Measurements from ENCODE around the gene CCDC93. TPM values are rescaled to one million over a fixed set of nuclear protein-coding genes. Genes with fewer than 3 reads are reported as not detected.
A peak's percentile ranks its signal among the peaks of the same experiment; 100 is the strongest.

CCDC93 gene
- total and polyA plus RNA-seq, 9 donors: 10.3 to 33.8 (median 25.4) TPM

DNA sequence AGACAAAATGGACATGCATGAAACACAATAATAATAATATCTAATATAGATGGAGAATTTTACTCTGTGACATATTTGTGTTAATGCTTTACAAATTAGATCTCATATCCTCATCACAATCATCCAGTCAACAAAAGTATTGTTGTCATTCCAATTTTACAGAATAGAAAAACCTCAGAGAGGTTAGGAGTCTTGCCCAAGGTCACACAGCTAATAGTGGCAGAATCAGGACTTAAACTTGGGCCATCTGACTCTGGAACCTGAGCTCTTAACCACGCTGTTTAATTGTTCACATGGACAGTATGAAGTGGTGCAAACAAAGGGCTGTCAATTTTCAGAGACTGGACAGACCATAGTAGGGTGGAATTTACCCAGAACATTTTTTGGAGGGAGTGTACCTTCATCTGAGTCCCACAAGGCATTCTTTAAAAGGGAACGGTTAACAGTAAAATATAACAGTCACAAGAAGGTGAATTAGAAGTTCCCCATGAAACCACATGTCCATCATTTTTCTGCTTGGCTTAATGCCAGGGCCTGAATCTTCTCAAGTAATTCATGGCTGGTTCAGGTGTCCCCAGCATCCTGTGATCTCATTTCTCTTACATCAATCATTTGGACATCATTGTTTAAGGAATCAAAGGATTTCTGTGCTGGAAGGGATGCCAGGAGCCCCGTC is 35.4 kb upstream of the CCDC93 start:
- 64 to 72% (median 71%) methylated on average over 3 of the region's 3 CpGs for WGBS, 3 donors
- Histone ChIP-seq H3K4me1 (ENCODE audit: insufficient read depth) (no peaks in the 10 kb centered on the region), H3K36me3 (no peaks in the 10 kb centered on the region), H3K4me3 (no peak overlapping the region), H3K27me3 (no peaks in the 10 kb centered on the region), H3K9me3 (no peaks in the 10 kb centered on the region), H3K27ac (no peak overlapping the region)
- DNase-seq: no peak
- intact Hi-C loops (cut with DNase I): loop anchor here in 3 of 4 donors (5.0 kb wide), 1 partner anchor 808 kb away; no protein-coding TSS in a partner anchor
- TF ChIP-seq EP300 (IDR thresholded peaks at IDR 0.05) (no peak), POLR2A (IDR thresholded peaks at IDR 0.05) (no peak)
- TF ChIP-seq, protein P1, sequence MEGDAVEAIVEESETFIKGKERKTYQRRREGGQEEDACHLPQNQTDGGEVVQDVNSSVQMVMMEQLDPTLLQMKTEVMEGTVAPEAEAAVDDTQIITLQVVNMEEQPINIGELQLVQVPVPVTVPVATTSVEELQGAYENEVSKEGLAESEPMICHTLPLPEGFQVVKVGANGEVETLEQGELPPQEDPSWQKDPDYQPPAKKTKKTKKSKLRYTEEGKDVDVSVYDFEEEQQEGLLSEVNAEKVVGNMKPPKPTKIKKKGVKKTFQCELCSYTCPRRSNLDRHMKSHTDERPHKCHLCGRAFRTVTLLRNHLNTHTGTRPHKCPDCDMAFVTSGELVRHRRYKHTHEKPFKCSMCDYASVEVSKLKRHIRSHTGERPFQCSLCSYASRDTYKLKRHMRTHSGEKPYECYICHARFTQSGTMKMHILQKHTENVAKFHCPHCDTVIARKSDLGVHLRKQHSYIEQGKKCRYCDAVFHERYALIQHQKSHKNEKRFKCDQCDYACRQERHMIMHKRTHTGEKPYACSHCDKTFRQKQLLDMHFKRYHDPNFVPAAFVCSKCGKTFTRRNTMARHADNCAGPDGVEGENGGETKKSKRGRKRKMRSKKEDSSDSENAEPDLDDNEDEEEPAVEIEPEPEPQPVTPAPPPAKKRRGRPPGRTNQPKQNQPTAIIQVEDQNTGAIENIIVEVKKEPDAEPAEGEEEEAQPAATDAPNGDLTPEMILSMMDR (IDR thresholded peaks at IDR 0.05): no peak

DNA sequence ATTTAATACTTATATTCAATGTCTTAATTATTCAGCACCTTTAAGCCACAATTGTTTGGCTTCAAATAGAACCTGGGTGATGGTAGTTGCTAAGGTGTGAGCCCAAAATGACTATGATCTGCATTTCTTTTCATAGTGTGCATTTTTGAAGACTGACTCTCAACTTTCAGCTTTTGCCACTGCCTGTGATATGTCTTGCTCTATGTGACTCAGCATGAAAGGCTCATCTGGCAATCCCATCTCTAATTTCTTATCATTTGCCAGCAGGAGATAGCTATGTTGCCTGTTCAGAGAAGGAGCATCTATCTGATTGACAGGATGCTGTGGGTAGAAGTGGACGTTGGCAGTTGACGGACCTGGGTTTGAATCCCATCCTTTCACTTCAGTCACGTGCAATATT is 34.5 kb upstream of the CCDC93 start:
- H3K36me3 ChIP-seq: no peaks in the 10 kb centered on the region
- intact Hi-C loops (cut with DNase I): loop anchor here in 3 of 4 donors (5.0 kb wide), 1 partner anchor 809 kb away; no protein-coding TSS in a partner anchor
- WGBS, 3 donors: 74 to 84% (median 79%) methylated on average over 3 of the region's 3 CpGs
- TF ChIP-seq EP300 (IDR thresholded peaks at IDR 0.05): no peak
- TF ChIP-seq POLR2A (IDR thresholded peaks at IDR 0.05): no peak
- TF ChIP-seq, protein P1 (IDR thresholded peaks at IDR 0.05): no peak
- no peaks in the 10 kb centered on the region for H3K27me3 ChIP-seq
- no peak overlapping the region for H3K4me3 ChIP-seq
- no peaks in the 10 kb centered on the region for H3K4me1 ChIP-seq (ENCODE audit: insufficient read depth)
- no peak overlapping the region for H3K27ac ChIP-seq
- no peak for DNase-seq
- no peaks in the 10 kb centered on the region for H3K9me3 ChIP-seq

DNA sequence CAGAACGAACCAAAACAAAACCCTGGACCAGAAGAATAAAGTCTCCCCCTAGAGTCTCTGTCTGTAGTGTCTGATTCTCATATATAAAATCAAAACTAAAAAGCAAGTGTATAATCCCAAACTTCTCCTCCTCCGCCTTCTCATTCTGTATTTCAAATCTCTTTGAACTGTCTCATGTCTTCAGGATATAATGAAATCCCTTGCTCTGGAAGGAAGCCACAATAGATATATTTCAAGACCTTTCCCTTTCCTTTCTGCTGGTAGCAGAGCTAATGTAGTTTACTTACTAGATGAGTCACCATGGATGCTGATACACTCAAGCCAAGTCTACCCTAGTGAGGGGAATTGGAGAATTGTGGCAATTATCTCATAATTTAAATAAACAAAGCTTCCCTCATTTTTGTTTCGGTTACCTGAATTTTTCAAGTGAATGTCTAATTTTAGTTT is 33.5 kb upstream of the CCDC93 start:
- H3K4me3 ChIP-seq: no peak overlapping the region
- H3K4me1 ChIP-seq (ENCODE audit: insufficient read depth): no peaks in the 10 kb centered on the region
- no peak for DNase-seq
- no peak overlapping the region for H3K27ac ChIP-seq
- 17 to 22% (median 19%) methylated on average over 3 of the region's 3 CpGs for WGBS, 3 donors
- H3K36me3 ChIP-seq: no peaks in the 10 kb centered on the region
- no peaks in the 10 kb centered on the region for H3K27me3 ChIP-seq
- intact Hi-C loops (cut with DNase I): loop anchor here in 3 of 4 donors (5.0 kb wide), 1 partner anchor 810 kb away; no protein-coding TSS in a partner anchor
- no peak for TF ChIP-seq POLR2A (IDR thresholded peaks at IDR 0.05)
- TF ChIP-seq EP300 (IDR thresholded peaks at IDR 0.05): no peak
- TF ChIP-seq, protein P1 (IDR thresholded peaks at IDR 0.05): no peak
- H3K9me3 ChIP-seq: no peaks in the 10 kb centered on the region

DNA sequence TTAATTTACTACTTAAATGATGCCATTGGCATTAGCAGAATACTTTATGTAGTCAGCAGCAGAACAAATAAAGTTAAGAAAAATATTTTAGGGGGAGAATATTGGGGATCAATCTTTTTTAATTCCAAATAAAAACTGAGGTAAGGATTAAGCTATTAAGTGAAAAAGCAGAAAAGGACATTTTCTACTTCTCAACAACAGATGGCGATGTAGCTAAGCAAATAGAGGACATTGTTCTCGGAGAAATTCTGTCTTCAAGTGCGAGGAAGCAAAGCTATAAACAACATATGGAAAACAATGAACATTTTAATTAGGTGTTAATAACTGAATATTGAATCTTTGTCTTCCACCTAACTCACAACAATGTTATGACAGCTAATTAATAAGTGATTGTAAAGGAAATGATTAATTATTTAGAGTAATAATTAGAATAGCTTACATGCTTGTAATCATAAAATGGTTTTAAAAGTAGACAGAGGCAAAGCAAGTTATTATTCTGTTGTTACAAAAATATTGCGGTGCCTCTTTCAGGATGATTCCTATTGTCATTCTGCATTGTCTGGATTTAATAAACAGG is 32.9 kb upstream of the CCDC93 start:
- intact Hi-C loops (cut with DNase I): loop anchor here in 3 of 4 donors (5.0 kb wide), 1 partner anchor 811 kb away; no protein-coding TSS in a partner anchor
- no peaks in the 10 kb centered on the region for H3K9me3 ChIP-seq
- H3K4me3 ChIP-seq: no peak overlapping the region
- H3K27ac ChIP-seq: no peak overlapping the region
- H3K36me3 ChIP-seq: no peaks in the 10 kb centered on the region
- no peaks in the 10 kb centered on the region for H3K27me3 ChIP-seq
- no peaks in the 10 kb centered on the region for H3K4me1 ChIP-seq (ENCODE audit: insufficient read depth)
- WGBS, 3 donors: 5 to 7% (median 6%) methylated on average over 4 of the region's 4 CpGs
- no peak for DNase-seq
- TF ChIP-seq, protein P1 (IDR thresholded peaks at IDR 0.05): peak in 2 of 3 donors; percentile 29 to 38
- TF ChIP-seq POLR2A (IDR thresholded peaks at IDR 0.05): no peak

All from ovary (tissue), 9 donors.